Measurements from ENCODE around the gene TESMIN.

The TESMIN gene

DNA sequence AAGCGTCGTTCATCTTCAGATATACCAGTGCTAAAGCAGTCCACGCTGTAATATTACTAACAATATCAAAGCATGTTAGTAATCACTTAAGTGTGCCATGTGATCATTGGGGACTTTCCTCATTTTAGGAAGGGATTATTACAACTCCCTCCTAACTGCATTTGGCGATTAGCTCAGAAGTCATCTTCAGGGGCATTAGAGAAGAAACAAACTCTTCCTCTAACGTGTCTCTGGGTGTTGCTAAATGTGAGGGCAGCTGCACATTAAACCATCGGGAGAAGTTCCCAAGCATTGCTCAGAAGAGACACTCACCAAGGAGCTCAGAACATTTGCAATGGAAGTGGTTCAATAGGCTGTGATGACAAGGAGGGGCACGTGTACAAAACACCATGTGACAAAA is 17.2 kb downstream of the TESMIN start:
- TF ChIP-seq FOXA1 (IDR thresholded peaks at IDR 0.05) (no peak), FOXM1 (IDR thresholded peaks at IDR 0.05; ENCODE audit: borderline replicate concordance) (no peak), LEF1 (IDR thresholded peaks at IDR 0.05; ENCODE audit: borderline replicate concordance) (no peak), FOXK2 (IDR thresholded peaks at IDR 0.05) (no peak), SP1 (IDR thresholded peaks at IDR 0.05) (no peak), BHLHE40 (IDR thresholded peaks at IDR 0.05; ENCODE audit: borderline replicate concordance) (no peak), SUZ12 (IDR thresholded peaks at IDR 0.05) (no peak), L3MBTL2 (conservative IDR thresholded peaks at IDR 0.05) (no peak), CTBP1 (IDR thresholded peaks at IDR 0.05; ENCODE audit: borderline replicate concordance) (no peak)
- CTCF ChIA-PET, result no interaction called here
- POLR2A ChIA-PET, result no interaction called here
- DNase-seq (ENCODE audit: extremely low spot score), result no peak

DNA sequence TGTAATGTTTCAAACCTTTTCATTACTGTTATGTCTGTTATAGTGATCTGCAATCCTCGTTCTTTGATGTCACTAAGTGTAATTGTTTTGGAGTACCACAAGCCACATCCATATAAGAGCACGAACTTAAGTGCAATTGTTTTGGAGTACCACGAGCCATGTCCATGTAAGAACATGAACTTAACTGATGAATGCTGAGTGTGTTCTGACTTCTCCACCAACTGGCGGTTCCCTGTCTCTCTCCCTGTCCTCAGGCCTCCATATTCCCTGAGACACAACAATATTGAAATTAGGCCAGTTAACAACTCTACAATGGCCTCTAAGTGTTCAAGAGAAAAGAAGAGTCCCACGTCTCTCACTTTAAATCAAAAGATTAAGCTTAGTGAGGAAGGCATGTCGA is 23.5 kb downstream of the TESMIN start:
- no peak for DNase-seq (ENCODE audit: extremely low spot score)
- CTCF ChIA-PET, result no interaction called here

DNA sequence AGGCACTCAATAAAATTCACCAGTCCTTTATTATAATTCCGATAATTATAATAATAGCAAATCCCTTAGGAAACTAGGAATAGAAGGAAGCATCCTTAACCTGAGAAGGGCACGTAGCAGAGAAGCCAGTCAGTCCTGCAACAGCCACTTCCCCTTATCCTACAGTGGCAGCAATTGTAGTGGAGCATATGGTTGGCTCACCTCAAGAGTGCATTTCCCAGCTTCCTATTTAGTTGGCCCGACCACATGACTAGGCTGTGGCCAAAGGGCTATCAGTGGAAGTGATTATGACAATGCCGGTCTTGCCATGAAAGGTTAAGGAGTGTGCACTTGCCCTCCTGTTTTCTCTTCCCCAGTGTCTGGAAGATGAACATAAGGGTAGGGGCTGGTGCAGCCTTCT is 27.0 kb downstream of the TESMIN start:
- DNase-seq (ENCODE audit: extremely low spot score), result no peak
- ChIA-PET POLR2A (no interaction called here), CTCF (no interaction called here)
- TF ChIP-seq, protein P1, sequence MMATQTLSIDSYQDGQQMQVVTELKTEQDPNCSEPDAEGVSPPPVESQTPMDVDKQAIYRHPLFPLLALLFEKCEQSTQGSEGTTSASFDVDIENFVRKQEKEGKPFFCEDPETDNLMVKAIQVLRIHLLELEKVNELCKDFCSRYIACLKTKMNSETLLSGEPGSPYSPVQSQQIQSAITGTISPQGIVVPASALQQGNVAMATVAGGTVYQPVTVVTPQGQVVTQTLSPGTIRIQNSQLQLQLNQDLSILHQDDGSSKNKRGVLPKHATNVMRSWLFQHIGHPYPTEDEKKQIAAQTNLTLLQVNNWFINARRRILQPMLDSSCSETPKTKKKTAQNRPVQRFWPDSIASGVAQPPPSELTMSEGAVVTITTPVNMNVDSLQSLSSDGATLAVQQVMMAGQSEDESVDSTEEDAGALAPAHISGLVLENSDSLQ (IDR thresholded peaks at IDR 0.05), result no peak
- TF ChIP-seq FOXA1 (IDR thresholded peaks at IDR 0.05) (no peak), ARNT (IDR thresholded peaks at IDR 0.05) (no peak), NFRKB (IDR thresholded peaks at IDR 0.05) (no peak), FOXM1 (IDR thresholded peaks at IDR 0.05; ENCODE audit: borderline replicate concordance) (no peak), SP1 (IDR thresholded peaks at IDR 0.05) (no peak), L3MBTL2 (conservative IDR thresholded peaks at IDR 0.05) (no peak), ZNF384 (IDR thresholded peaks at IDR 0.05) (no peak), HDGF (IDR thresholded peaks at IDR 0.05; ENCODE audit: borderline replicate concordance) (no peak), BHLHE40 (IDR thresholded peaks at IDR 0.05; ENCODE audit: borderline replicate concordance) (no peak), TARDBP (IDR thresholded peaks at IDR 0.05) (no peak), LEF1 (IDR thresholded peaks at IDR 0.05; ENCODE audit: borderline replicate concordance) (no peak), FOXK2 (IDR thresholded peaks at IDR 0.05) (no peak), ELF4 (IDR thresholded peaks at IDR 0.05) (no peak), CTBP1 (IDR thresholded peaks at IDR 0.05; ENCODE audit: borderline replicate concordance) (no peak), SUZ12 (IDR thresholded peaks at IDR 0.05) (no peak)

More for the DNA sequence above, 23.5 kb downstream of the TESMIN start:
- TF ChIP-seq SP1 (IDR thresholded peaks at IDR 0.05) (no peak), ARNT (IDR thresholded peaks at IDR 0.05) (no peak), L3MBTL2 (conservative IDR thresholded peaks at IDR 0.05) (no peak), FOXK2 (IDR thresholded peaks at IDR 0.05) (no peak), TARDBP (IDR thresholded peaks at IDR 0.05) (no peak), NFRKB (IDR thresholded peaks at IDR 0.05) (no peak)
- TF ChIP-seq, protein P1 (IDR thresholded peaks at IDR 0.05), result no peak
- POLR2A ChIA-PET, result no interaction called here

DNA sequence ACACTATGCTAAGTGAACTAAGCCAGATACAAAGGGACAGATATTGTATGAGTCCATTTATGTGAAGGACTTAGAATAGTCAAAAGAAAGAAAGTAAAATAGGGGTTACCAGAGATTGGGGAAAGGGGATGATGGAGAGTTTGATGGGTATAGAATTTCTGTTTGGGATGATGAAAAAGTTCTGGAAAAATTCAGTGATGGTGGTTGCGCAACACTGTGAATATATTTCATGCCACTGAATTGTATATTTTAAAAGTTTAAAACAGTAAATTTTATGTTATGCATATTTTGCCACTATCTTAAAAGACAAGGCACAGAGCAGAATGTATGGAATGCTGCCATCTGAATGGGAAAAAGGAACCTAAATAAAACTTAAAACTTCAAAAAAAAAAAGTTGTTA is 29.2 kb downstream of the TESMIN start:
- TF ChIP-seq HDGF (IDR thresholded peaks at IDR 0.05; ENCODE audit: borderline replicate concordance) (no peak), BHLHE40 (IDR thresholded peaks at IDR 0.05; ENCODE audit: borderline replicate concordance) (no peak), FOXM1 (IDR thresholded peaks at IDR 0.05; ENCODE audit: borderline replicate concordance) (no peak), FOXA1 (IDR thresholded peaks at IDR 0.05) (no peak), SUZ12 (IDR thresholded peaks at IDR 0.05) (no peak), ARNT (IDR thresholded peaks at IDR 0.05) (no peak), LEF1 (IDR thresholded peaks at IDR 0.05; ENCODE audit: borderline replicate concordance) (no peak), ELF4 (IDR thresholded peaks at IDR 0.05) (no peak), NFRKB (IDR thresholded peaks at IDR 0.05) (no peak), TARDBP (IDR thresholded peaks at IDR 0.05) (no peak), L3MBTL2 (conservative IDR thresholded peaks at IDR 0.05) (no peak), FOXK2 (IDR thresholded peaks at IDR 0.05) (no peak)
- TF ChIP-seq, protein P1 (IDR thresholded peaks at IDR 0.05), result no peak
- ChIA-PET CTCF (no interaction called here), POLR2A (no interaction called here)
- no peak for DNase-seq (ENCODE audit: extremely low spot score)

DNA sequence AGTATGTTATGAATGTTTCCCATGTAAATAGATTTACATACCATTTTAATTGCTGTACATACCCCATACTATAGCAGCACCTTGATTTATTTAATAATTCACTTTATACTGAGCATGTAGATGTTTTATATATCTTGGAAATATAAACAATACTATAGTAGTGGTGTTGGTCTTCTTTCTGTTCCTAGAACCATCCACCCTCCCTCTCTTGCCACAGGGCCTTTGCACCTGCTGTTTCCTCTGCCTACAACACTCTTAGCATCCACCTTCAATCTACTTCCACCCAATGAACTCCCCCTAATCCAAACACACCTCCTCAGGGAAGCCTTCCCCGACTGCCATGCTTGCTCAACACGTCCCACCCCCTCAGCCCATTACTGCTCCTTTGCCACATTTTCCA is 30.2 kb downstream of the TESMIN start:
- no peak for DNase-seq (ENCODE audit: extremely low spot score)
- TF ChIP-seq BHLHE40 (IDR thresholded peaks at IDR 0.05; ENCODE audit: borderline replicate concordance), result no peak
- TF ChIP-seq, protein P1 (IDR thresholded peaks at IDR 0.05), result no peak
- TF ChIP-seq CTBP1 (IDR thresholded peaks at IDR 0.05; ENCODE audit: borderline replicate concordance), result no peak
- no peak for TF ChIP-seq HDGF (IDR thresholded peaks at IDR 0.05; ENCODE audit: borderline replicate concordance)
- TF ChIP-seq TARDBP (IDR thresholded peaks at IDR 0.05), result no peak
- no peak for TF ChIP-seq ELF4 (IDR thresholded peaks at IDR 0.05)
- TF ChIP-seq SP1 (IDR thresholded peaks at IDR 0.05), result no peak
- TF ChIP-seq FOXM1 (IDR thresholded peaks at IDR 0.05; ENCODE audit: borderline replicate concordance), result no peak
- ChIA-PET POLR2A (no interaction called here), CTCF (no interaction called here)

DNA sequence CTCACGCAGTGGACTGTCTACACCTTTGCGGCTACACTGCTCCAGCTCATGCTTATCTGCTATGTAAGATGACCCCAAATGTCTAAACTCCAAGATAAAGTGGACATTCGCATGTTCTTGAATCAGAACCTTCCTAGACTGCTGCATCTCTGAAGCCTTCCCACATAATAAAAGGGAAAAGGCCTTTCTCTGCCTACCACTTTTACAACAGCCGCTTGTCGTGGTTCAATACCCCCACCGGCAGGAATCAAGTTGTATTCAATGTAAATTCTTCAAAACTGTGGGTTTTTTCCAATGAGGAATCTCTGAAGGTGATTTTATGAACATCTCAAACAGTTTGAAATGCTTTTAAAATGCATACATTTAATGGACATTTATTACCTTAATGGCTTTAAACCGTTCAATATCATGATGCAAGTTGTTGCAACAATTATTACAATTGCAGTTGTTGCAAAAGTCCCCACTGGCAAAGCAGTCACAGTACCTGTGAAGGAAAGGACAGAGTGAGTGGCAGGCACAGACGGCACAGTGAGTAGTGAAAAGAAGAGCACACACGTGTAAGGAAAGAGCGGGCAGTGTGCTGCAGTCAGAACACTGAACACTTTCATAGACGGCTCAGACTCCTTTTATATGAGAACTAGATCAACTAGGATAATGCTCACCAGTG is 35.7 kb downstream of the TESMIN start:
- no peak for DNase-seq (ENCODE audit: extremely low spot score)
- no peak for TF ChIP-seq ELF4 (IDR thresholded peaks at IDR 0.05)
- TF ChIP-seq CTBP1 (IDR thresholded peaks at IDR 0.05; ENCODE audit: borderline replicate concordance), result no peak
- no peak for TF ChIP-seq NFRKB (IDR thresholded peaks at IDR 0.05)
- no peak for TF ChIP-seq L3MBTL2 (conservative IDR thresholded peaks at IDR 0.05)
- no peak for TF ChIP-seq TARDBP (IDR thresholded peaks at IDR 0.05)
- TF ChIP-seq ARNT (IDR thresholded peaks at IDR 0.05), result no peak
- CTCF ChIA-PET, result no interaction called here
- POLR2A ChIA-PET, result no interaction called here

Data from HEK293T (cell line).